H9 (cell line): ENCODE results near the gene TAAR2. TPM values are rescaled to one million over a fixed set of nuclear protein-coding genes. Genes with fewer than 3 reads are reported as not detected.

Source experiments
- DNase-seq: peaks from one replicate; pipeline ENCODE4 v3.0.0-alpha.2; 2017
- H2AFZ ChIP-seq: one replicate; pipeline ENCODE4 v1.6.1; 2013; ENCODE audit warnings: mild to moderate bottlenecking, low read length, control low read depth, moderate library complexity
- H2AK5ac ChIP-seq: 2 replicates; pipeline ENCODE4 v1.6.1; 2013; ENCODE audit warnings: low read length, control low read depth, mixed read lengths; ENCODE audit not compliant: insufficient read length
- H2BK120ac ChIP-seq: one replicate; pipeline ENCODE4 v1.6.1; 2013; ENCODE audit warnings: low read depth, mild to moderate bottlenecking, low read length, control low read depth, inconsistent platforms; ENCODE audit not compliant: poor library complexity, severe bottlenecking
- H2BK12ac ChIP-seq: 2 replicates; pipeline ENCODE4 v1.6.1; 2013; ENCODE audit warnings: low read length, control low read depth, mixed read lengths, low read depth; ENCODE audit not compliant: insufficient read length
- H2BK15ac ChIP-seq: 2 replicates; pipeline ENCODE4 v1.6.1; 2013; ENCODE audit warnings: low read depth, low read length, control low read depth
- H2BK20ac ChIP-seq: one replicate; pipeline ENCODE4 v1.6.1; 2013; ENCODE audit warnings: low read depth, mild to moderate bottlenecking, low read length, control low read depth, inconsistent platforms; ENCODE audit not compliant: poor library complexity, severe bottlenecking
- H2BK5ac ChIP-seq: 2 replicates; pipeline ENCODE4 v1.6.1; 2013; ENCODE audit warnings: low read length, control low read depth, mixed read lengths; ENCODE audit not compliant: insufficient read length
- H3K14ac ChIP-seq: 2 replicates; pipeline ENCODE4 v1.6.1; 2013; ENCODE audit warnings: low read length, control low read depth; ENCODE audit not compliant: insufficient read depth
- H3K18ac ChIP-seq: 2 replicates; pipeline ENCODE4 v1.6.1; 2013; ENCODE audit warnings: low read depth, mild to moderate bottlenecking, mixed read lengths, low read length, control low read depth; ENCODE audit not compliant: insufficient read length
- H3K23ac ChIP-seq: 2 replicates; pipeline ENCODE4 v1.6.1; 2013; ENCODE audit warnings: low read length, control low read depth, mixed read lengths, low read depth; ENCODE audit not compliant: insufficient read length
- H3K23me2 ChIP-seq: 2 replicates; pipeline ENCODE4 v1.6.1; 2013; ENCODE audit warnings: low read depth, mild to moderate bottlenecking, mixed read lengths, low read length, control low read depth; ENCODE audit not compliant: insufficient read length, poor library complexity, severe bottlenecking
- H3K27ac ChIP-seq: 2 replicates; pipeline ENCODE4 v1.5.1; 2013; ENCODE audit warnings: low read length, control low read depth, mixed read lengths, low read depth; ENCODE audit not compliant: insufficient read length
- H3K27me3 ChIP-seq: 2 replicates; pipeline ENCODE4 v1.6.1; 2013; ENCODE audit warnings: low read length, control low read depth, inconsistent platforms; ENCODE audit not compliant: insufficient read depth
- H3K4ac ChIP-seq: 2 replicates; pipeline ENCODE4 v1.6.1; 2013; ENCODE audit warnings: low read depth, mild to moderate bottlenecking, control low read depth, inconsistent platforms, low read length, moderate library complexity
- H3K4me1 ChIP-seq: 2 replicates; pipeline ENCODE4 v1.6.1; 2013; ENCODE audit warnings: low read length, control low read depth, inconsistent platforms; ENCODE audit not compliant: insufficient read depth
- H3K4me2 ChIP-seq: 2 replicates; pipeline ENCODE4 v1.6.1; 2013; ENCODE audit warnings: low read length, control low read depth, mixed read lengths; ENCODE audit not compliant: insufficient read length, insufficient read depth
- H3K56ac ChIP-seq: 2 replicates; pipeline ENCODE4 v1.6.1; 2013; ENCODE audit warnings: low read depth, mild to moderate bottlenecking, mixed read lengths, low read length, control low read depth; ENCODE audit not compliant: insufficient read length
- H3K79me1 ChIP-seq: 2 replicates; pipeline ENCODE4 v1.6.1; 2013; ENCODE audit warnings: low read depth, mild to moderate bottlenecking, moderate library complexity, low read length, control low read depth, inconsistent platforms; ENCODE audit not compliant: insufficient read depth, poor library complexity, severe bottlenecking
- H3K79me2 ChIP-seq: 2 replicates; pipeline ENCODE4 v1.6.1; 2013; ENCODE audit warnings: low read length, control low read depth, inconsistent platforms; ENCODE audit not compliant: insufficient read depth
- H3K9ac ChIP-seq: 2 replicates; pipeline ENCODE4 v1.6.1; 2013; ENCODE audit warnings: low read length, control low read depth, mixed read lengths; ENCODE audit not compliant: insufficient read length; ENCODE audit errors: extremely low read depth
- H3K9me3 ChIP-seq: one replicate; pipeline ENCODE4 v1.6.1; 2013; ENCODE audit warnings: low read depth, low read length, inconsistent platforms; ENCODE audit not compliant: control insufficient read depth
- H3T11ph ChIP-seq: one replicate; pipeline ENCODE4 v1.6.1; 2013; ENCODE audit warnings: mild to moderate bottlenecking, low read length, control low read depth, inconsistent platforms
- H4K20me1 ChIP-seq: one replicate; pipeline ENCODE4 v1.6.1; 2013; ENCODE audit not compliant: control insufficient read depth, insufficient read length, insufficient read depth
- H4K5ac ChIP-seq: 2 replicates; pipeline ENCODE4 v1.6.1; 2013; ENCODE audit warnings: low read depth, mild to moderate bottlenecking, mixed read lengths, low read length, control low read depth; ENCODE audit not compliant: insufficient read length
- H4K8ac ChIP-seq: replicated peaks from 2 replicates; pipeline ENCODE4 v1.6.1; 2013; ENCODE audit warnings: low read length, control low read depth, mixed read lengths, low read depth; ENCODE audit not compliant: insufficient read length
- H4K91ac ChIP-seq: 2 replicates; pipeline ENCODE4 v1.6.1; 2013; ENCODE audit warnings: low read depth, mild to moderate bottlenecking, moderate library complexity, mixed read lengths, low read length, control low read depth; ENCODE audit not compliant: insufficient read length
- H3K27ac Mint-ChIP-seq, 3 experiments: 2 replicates in 2 of 3; 3 replicates in 1 of 3; pipeline ENCODE4 v1.8.0; 2020 to 2021; ENCODE audit warnings: mixed read lengths in 3 of 3, mild to moderate bottlenecking in 1 of 3, moderate library complexity in 1 of 3
- H3K27me3 Mint-ChIP-seq: 2 replicates; pipeline ENCODE4 v1.8.0; 2021; ENCODE audit warnings: low read depth, mild to moderate bottlenecking, moderate library complexity, mixed read lengths
- H3K36me3 Mint-ChIP-seq, 3 experiments: 2 replicates in 2 of 3; 3 replicates in 1 of 3; pipeline ENCODE4 v1.8.0; 2020 to 2021; ENCODE audit warnings: low read depth in 3 of 3, mixed read lengths in 3 of 3; ENCODE audit not compliant: insufficient read depth in 1 of 3
- H3K4me1 Mint-ChIP-seq, 2 experiments: 2 replicates each; pipeline ENCODE4 v1.8.0; 2020; ENCODE audit warnings: mixed read lengths in 2 of 2
- H3K4me3 Mint-ChIP-seq, 2 experiments: 2 replicates in 1 of 2; 3 replicates in 1 of 2; pipeline ENCODE4 v1.8.0; 2020 to 2021; ENCODE audit warnings: mild to moderate bottlenecking in 2 of 2, mixed read lengths in 2 of 2, moderate library complexity in 1 of 2
- H3K9me3 Mint-ChIP-seq, 2 experiments: 2 replicates in 1 of 2; 3 replicates in 1 of 2; pipeline ENCODE4 v1.8.0; 2020; ENCODE audit warnings: mild to moderate bottlenecking in 2 of 2, mixed read lengths in 2 of 2, moderate library complexity in 1 of 2
- WGBS: extraction: QIAGEN DNeasy Blood & Tissue Kit; methylation state at CpG from one replicate; pipeline ENCODE4 v1.1.7; 2013; ENCODE audit warnings: missing lambda C conversion rate, low lambda C conversion rate, mixed read lengths; ENCODE audit not compliant: insufficient read length; ENCODE audit errors: extremely low coverage; 5-methylcytosine and 5-hydroxymethylcytosine counted together
- total RNA-seq: library from RNA; stranded (reverse); gene quantifications from 2 replicates; pipeline ENCODE4 v1.2.1, GENCODE V29; 2021
- TF ChIP-seq, protein P1 (sequence below): fragments of 200-600 bp; sonication (generic); conservative IDR thresholded peaks from 3 replicates; pipeline ENCODE4 v1.8.0; 2021; ENCODE audit warnings: antibody characterized with exemption, mild to moderate bottlenecking

The TAAR2 gene
- total RNA-seq, 1 experiment from 2014 or later: not detected

GRCh38 chr6:132584698-132585097, 39.4 kb downstream of the TAAR2 start:
- H2BK120ac ChIP-seq: no peak overlapping the region
- no peak overlapping the region for H3K56ac ChIP-seq
- TF ChIP-seq, protein P1, sequence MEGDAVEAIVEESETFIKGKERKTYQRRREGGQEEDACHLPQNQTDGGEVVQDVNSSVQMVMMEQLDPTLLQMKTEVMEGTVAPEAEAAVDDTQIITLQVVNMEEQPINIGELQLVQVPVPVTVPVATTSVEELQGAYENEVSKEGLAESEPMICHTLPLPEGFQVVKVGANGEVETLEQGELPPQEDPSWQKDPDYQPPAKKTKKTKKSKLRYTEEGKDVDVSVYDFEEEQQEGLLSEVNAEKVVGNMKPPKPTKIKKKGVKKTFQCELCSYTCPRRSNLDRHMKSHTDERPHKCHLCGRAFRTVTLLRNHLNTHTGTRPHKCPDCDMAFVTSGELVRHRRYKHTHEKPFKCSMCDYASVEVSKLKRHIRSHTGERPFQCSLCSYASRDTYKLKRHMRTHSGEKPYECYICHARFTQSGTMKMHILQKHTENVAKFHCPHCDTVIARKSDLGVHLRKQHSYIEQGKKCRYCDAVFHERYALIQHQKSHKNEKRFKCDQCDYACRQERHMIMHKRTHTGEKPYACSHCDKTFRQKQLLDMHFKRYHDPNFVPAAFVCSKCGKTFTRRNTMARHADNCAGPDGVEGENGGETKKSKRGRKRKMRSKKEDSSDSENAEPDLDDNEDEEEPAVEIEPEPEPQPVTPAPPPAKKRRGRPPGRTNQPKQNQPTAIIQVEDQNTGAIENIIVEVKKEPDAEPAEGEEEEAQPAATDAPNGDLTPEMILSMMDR: no peak
- no peak overlapping the region for H2BK5ac ChIP-seq
- no peak overlapping the region for H3K4ac ChIP-seq
- no peak overlapping the region for H3K9ac ChIP-seq
- no peak overlapping the region for H3K23ac ChIP-seq
- H3K36me3 Mint-ChIP-seq: no peaks in the 10 kb centered on the region
- no peak overlapping the region for H3K4me3 Mint-ChIP-seq
- H4K8ac ChIP-seq: no peak overlapping the region
- no peak overlapping the region for H3T11ph ChIP-seq
- peaks cover 0 to 3% of the 10 kb centered on the region in 2 experiments; a peak in 1 of 5 replicates for H3K9me3 Mint-ChIP-seq
- H3K4me2 ChIP-seq: no peak overlapping the region
- no peak overlapping the region for H3K18ac ChIP-seq
- no peaks in the 10 kb centered on the region for H4K20me1 ChIP-seq
- H3K27me3 ChIP-seq: no peaks in the 10 kb centered on the region
- H2BK15ac ChIP-seq: no peak overlapping the region
- H2BK12ac ChIP-seq: no peak overlapping the region
- no peak overlapping the region for H3K27ac ChIP-seq
- no peak for DNase-seq
- H4K5ac ChIP-seq: no peak overlapping the region
- H3K79me1 ChIP-seq: no peaks in the 10 kb centered on the region
- H3K79me2 ChIP-seq: no peaks in the 10 kb centered on the region
- no peaks in the 10 kb centered on the region for H3K4me1 ChIP-seq
- no peak overlapping the region for H3K27ac Mint-ChIP-seq
- H4K91ac ChIP-seq: no peak overlapping the region
- peaks cover 4 to 5% of the 10 kb centered on the region in 2 experiments; a peak in 2 of 4 replicates for H3K4me1 Mint-ChIP-seq
- H3K9me3 ChIP-seq: no peaks in the 10 kb centered on the region
- H3K23me2 ChIP-seq: no peaks in the 10 kb centered on the region
- WGBS: no CpG with 5 or more reads among the region's 1 CpG
- H2BK20ac ChIP-seq: no peak overlapping the region
- H2AFZ ChIP-seq: no peak overlapping the region
- H3K27me3 Mint-ChIP-seq: peaks cover 2% of the 10 kb centered on the region; the same call in 1 of the 2 replicates
- H2AK5ac ChIP-seq: no peak overlapping the region
- no peak overlapping the region for H3K14ac ChIP-seq
